Mucosa of descending colon (tissue), 3 donors: ENCODE results near the gene XKR7. TPM values are rescaled to one million over a fixed set of nuclear protein-coding genes. Genes with fewer than 3 reads are reported as not detected.

Experiments used
- ATAC-seq: fragments of 200-7000 bp; cut with Tn5 transposase; one replicate; pipeline ENCODE4 v1.9.1; 2020; ENCODE audit warnings: mild to moderate bottlenecking, moderate library complexity
- DNase-seq, 3 donors: peaks; one replicate each; pipeline ENCODE4 v3.0.0-alpha.2; 2020
- H3K36me3 ChIP-seq: fragments of 200-600 bp; one replicate; pipeline ENCODE4 v1.8.0; 2021; ENCODE audit warnings: low read depth, mild to moderate bottlenecking
- H3K4me1 ChIP-seq: fragments of 200-600 bp; one replicate; pipeline ENCODE4 v1.8.0; 2021; ENCODE audit warnings: low read depth, mild to moderate bottlenecking
- H3K4me3 ChIP-seq: fragments of 200-600 bp; one replicate; pipeline ENCODE4 v1.8.0; 2021; ENCODE audit warnings: mild to moderate bottlenecking
- H3K9me3 ChIP-seq: fragments of 200-600 bp; one replicate; pipeline ENCODE4 v1.8.0; 2021; ENCODE audit warnings: mild to moderate bottlenecking
- intact Hi-C, 2 donors: fragments of 100-400 bp; cut with DNase I in 1 of 2; cut with micrococcal nuclease in 1 of 2; formaldehyde crosslinking; loops; one replicate each; pipeline versions ENCODE4 v1.11.0 to v1.11.1; 2022; cut with DNase I, micrococcal nuclease
- total RNA-seq, 3 donors: library from RNA; stranded (reverse); fragmentation: NEBNext Ultra II Directional in 2 of 3; extraction: Animal tissue kit (Norgen Biotek cat#: 25700) in 2 of 3; gene quantifications; one replicate each; pipeline versions ENCODE4 v1.2.1 to v1.2.4, GENCODE V29; 2021 to 2023
- TF ChIP-seq, protein P1 (sequence below): fragments of 200-600 bp; IDR thresholded peaks from one replicate; pipeline ENCODE4 v1.8.0; 2022; ENCODE audit warnings: antibody characterized with exemption, mild to moderate bottlenecking
- donor health status: DM: no; HTN: no; CAD: no; lungs with moderate emphysema.
- donor health status: DM: no; HTN: no; CAD: no.
- donor health status: DM: no; HTN: yes; CAD: no.

The XKR7 gene
- total RNA-seq, 3 donors from 2014 or later = 0.09 to 0.13 (median 0.10) TPM

DNA sequence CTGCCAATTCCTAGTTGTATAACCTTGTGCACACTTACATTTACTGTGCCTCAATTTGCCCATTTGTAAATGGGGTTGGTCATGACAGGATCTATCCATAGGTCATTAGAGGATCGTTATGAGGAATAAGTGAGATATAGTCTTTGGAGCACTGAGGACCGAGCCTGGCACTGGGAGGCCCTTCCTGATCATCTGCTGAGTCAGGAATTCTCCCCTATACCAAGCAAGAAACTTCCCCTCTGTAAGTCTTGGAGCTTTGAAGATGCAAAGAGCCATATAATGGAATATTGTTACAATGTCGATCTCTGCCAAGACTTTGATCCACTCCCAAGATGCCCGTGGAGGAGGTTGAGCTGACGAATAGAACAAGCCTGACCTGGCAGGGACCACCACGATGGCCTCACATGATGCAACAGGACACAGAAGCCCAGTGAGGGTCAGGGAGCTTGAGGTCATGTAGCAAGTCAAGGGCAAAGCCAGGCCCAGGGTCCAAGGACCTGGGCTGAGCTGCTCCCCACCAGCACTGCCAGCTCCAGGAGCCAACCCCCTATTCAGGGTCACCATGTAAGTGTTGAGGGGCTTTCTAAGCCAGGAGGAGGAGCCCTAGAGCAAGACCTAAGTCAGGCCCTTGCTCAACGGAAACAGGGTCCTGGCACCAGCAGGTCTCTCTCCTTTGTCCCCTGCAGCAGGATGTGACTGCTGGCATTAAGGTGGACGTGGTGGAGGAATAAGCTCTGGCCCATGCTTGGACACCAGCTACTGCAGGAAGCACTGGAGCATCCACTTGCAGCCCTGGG, 32.8 kb upstream of the XKR7 start:
- TF ChIP-seq, protein P1, sequence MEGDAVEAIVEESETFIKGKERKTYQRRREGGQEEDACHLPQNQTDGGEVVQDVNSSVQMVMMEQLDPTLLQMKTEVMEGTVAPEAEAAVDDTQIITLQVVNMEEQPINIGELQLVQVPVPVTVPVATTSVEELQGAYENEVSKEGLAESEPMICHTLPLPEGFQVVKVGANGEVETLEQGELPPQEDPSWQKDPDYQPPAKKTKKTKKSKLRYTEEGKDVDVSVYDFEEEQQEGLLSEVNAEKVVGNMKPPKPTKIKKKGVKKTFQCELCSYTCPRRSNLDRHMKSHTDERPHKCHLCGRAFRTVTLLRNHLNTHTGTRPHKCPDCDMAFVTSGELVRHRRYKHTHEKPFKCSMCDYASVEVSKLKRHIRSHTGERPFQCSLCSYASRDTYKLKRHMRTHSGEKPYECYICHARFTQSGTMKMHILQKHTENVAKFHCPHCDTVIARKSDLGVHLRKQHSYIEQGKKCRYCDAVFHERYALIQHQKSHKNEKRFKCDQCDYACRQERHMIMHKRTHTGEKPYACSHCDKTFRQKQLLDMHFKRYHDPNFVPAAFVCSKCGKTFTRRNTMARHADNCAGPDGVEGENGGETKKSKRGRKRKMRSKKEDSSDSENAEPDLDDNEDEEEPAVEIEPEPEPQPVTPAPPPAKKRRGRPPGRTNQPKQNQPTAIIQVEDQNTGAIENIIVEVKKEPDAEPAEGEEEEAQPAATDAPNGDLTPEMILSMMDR = no peak
- Histone ChIP-seq H3K4me3 (no peak overlapping the region), H3K4me1 (no peaks in the 10 kb centered on the region), H3K36me3 (no peaks in the 10 kb centered on the region), H3K9me3 (no peaks in the 10 kb centered on the region)
- intact Hi-C loops = no loop called here
- ATAC-seq (no peak), DNase-seq (no peak)

DNA sequence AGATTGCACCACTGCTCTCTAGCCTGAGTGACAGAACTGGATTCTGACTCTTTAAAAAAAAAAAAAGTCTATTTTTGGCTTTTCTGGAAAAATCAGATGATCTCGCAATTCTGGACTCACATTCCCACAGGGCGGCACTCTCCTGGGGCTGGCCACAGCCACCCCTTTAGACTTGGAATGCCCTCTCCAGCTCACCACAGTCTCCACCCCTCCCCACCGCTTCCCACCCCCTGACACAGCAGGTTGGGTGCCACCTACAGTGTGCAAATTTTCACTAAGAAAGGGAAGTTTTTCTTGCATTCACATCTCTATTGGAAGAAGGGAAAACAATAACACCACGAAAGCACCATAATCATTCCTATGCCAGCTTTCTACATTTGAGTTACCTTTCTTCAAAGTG, 31.5 kb upstream of the XKR7 start:
- ATAC-seq = no peak
- no peak for DNase-seq
- no peaks in the 10 kb centered on the region for H3K4me1 ChIP-seq
- H3K36me3 ChIP-seq = no peaks in the 10 kb centered on the region
- no peak overlapping the region for H3K4me3 ChIP-seq
- no peaks in the 10 kb centered on the region for H3K9me3 ChIP-seq
- TF ChIP-seq, protein P1 = no peak
- intact Hi-C loops = no loop called here

DNA sequence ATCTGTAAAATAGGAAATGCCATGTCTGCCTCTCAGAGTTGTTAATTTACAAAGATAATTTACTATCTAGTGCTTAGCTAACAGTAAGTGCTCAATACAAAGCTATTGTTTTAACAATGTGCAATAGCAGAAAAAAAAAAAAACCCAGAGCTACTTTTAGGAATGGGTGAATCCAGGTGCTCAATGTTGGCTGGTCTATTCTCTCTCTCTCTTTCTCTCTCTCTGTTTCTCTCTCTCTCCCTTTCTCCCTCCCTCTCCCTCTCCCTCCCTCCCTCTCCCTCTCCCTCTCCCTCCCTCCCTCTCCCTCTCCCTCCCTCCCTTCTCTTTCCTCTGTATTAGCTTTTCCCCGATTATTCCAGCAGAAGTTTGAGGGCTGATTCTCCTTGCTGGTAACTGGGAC, 30.1 kb upstream of the XKR7 start:
- DNase-seq (no peak), ATAC-seq (no peak)
- Histone ChIP-seq H3K4me3 (no peak overlapping the region), H3K9me3 (no peaks in the 10 kb centered on the region), H3K4me1 (no peaks in the 10 kb centered on the region), H3K36me3 (no peaks in the 10 kb centered on the region)
- TF ChIP-seq, protein P1 = no peak
- intact Hi-C loops = no loop called here

DNA sequence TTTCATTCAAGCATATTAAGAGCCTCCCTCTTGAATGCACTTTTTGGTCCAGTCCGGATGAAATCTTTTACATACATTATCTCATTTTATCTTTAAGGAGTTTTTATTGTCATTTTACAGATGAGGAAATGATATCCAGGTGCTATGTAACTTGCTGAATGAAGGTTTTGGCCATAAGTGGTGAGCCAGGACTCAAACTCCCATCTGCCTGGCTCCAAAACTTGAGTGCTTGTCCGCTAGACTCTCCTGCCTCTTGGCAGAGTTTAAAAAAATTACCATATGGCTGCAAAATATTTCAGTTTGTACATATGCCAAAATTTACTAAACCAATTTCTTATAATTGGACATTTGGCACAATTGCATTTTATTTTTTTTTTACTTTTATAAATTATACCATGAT, 28.3 kb upstream of the XKR7 start:
- intact Hi-C loops = no loop called here
- TF ChIP-seq, protein P1 = no peak

DNA sequence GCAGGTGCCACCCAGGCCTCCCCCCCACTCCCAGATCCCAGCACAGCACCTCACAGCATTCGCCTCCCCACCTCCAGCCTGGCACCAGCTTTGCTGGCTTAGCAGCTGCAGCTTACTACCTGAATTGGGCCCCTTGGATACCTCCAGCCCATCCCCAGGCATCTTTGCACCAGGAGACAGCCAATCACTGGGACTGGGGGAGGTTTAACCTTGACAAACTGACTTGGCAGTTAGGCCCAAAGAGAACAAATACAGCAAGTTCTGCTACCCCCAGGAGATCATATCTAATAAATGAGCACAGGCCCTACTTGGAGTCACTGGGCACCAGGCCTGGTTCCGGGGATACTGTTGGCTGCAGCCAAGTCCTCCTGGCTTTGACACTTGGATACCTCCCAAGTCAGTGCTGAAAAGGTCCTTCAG, 24.9 kb upstream of the XKR7 start:
- Histone ChIP-seq H3K4me1 (no peaks in the 10 kb centered on the region), H3K36me3 (peaks cover 17% of the 10 kb centered on the region), H3K9me3 (no peaks in the 10 kb centered on the region), H3K4me3 (no peak overlapping the region)
- intact Hi-C loops = no loop called here
- DNase-seq (no peak), ATAC-seq (no peak)
- TF ChIP-seq, protein P1 = no peak

More for the DNA sequence above, 28.3 kb upstream of the XKR7 start:
- H3K9me3 ChIP-seq = no peaks in the 10 kb centered on the region
- ATAC-seq (no peak), DNase-seq (no peak)
- no peaks in the 10 kb centered on the region for H3K4me1 ChIP-seq
- no peak overlapping the region for H3K4me3 ChIP-seq
- H3K36me3 ChIP-seq = no peaks in the 10 kb centered on the region
